GM23248 (cell line): Measurements from ENCODE around the gene ADCYAP1R1. TPM values are rescaled to one million over a fixed set of nuclear protein-coding genes. Genes with fewer than 3 reads are reported as not detected.

Source experiments
- DNase-seq: peaks from one replicate; pipeline ENCODE4 v3.0.0-alpha.2; 2015
- H2AFZ ChIP-seq: fragments of 200-600 bp; sonication (generic); 2 replicates; pipeline ENCODE4 v1.6.1; 2016; ENCODE audit warnings: antibody characterized with exemption
- H3F3A ChIP-seq: fragments of 200-600 bp; sonication (generic); 2 replicates; pipeline ENCODE4 v1.6.1; 2016; ENCODE audit warnings: mild to moderate bottlenecking, antibody characterized with exemption, mixed run types; ENCODE audit not compliant: insufficient read depth
- H3K27ac ChIP-seq: fragments of 200-600 bp; sonication (generic); 2 replicates; pipeline ENCODE4 v1.5.1; 2016; ENCODE audit warnings: mild to moderate bottlenecking
- H3K27me3 ChIP-seq: fragments of 200-600 bp; sonication (generic); replicated peaks from 2 replicates; pipeline ENCODE4 v1.6.1; 2016; ENCODE audit warnings: mild to moderate bottlenecking; ENCODE audit not compliant: insufficient read depth
- H3K36me3 ChIP-seq: fragments of 200-600 bp; sonication (generic); 2 replicates; pipeline ENCODE4 v1.6.1; 2016; ENCODE audit warnings: low read depth, mild to moderate bottlenecking
- H3K4me1 ChIP-seq: fragments of 200-600 bp; sonication (generic); 2 replicates; pipeline ENCODE4 v1.6.1; 2016; ENCODE audit warnings: mild to moderate bottlenecking; ENCODE audit not compliant: insufficient read depth
- H3K4me2 ChIP-seq: fragments of 200-600 bp; sonication (generic); one replicate; pipeline ENCODE4 v1.6.1; 2016; ENCODE audit warnings: mild to moderate bottlenecking; ENCODE audit not compliant: unreplicated experiment
- H3K4me3 ChIP-seq: fragments of 200-600 bp; sonication (generic); 2 replicates; pipeline ENCODE4 v1.5.1; 2016; ENCODE audit warnings: mild to moderate bottlenecking
- H3K79me2 ChIP-seq: fragments of 200-600 bp; sonication (generic); 2 replicates; pipeline ENCODE4 v1.6.1; 2016; ENCODE audit warnings: mild to moderate bottlenecking; ENCODE audit not compliant: insufficient read depth
- H3K9ac ChIP-seq: fragments of 200-600 bp; sonication (generic); 2 replicates; pipeline ENCODE4 v1.6.1; 2016; ENCODE audit warnings: mild to moderate bottlenecking
- H3K9me2 ChIP-seq: fragments of 200-600 bp; sonication (generic); 2 replicates; pipeline ENCODE4 v1.6.1; 2016; ENCODE audit warnings: mixed run types, mild to moderate bottlenecking, moderate library complexity; ENCODE audit not compliant: insufficient read depth
- H3K9me3 ChIP-seq: fragments of 200-600 bp; sonication (generic); one replicate; pipeline ENCODE4 v1.6.1; 2017; ENCODE audit warnings: low read depth
- H4K20me1 ChIP-seq: fragments of 200-600 bp; sonication (generic); 2 replicates; pipeline ENCODE4 v1.6.0; 2016; ENCODE audit not compliant: insufficient read depth
- EZH2 ChIP-seq: fragments of 200-600 bp; sonication (generic); IDR thresholded peaks from 2 replicates; pipeline ENCODE4 v1.6.1; 2018; ENCODE audit warnings: antibody characterized with exemption, mild to moderate bottlenecking; ENCODE audit not compliant: insufficient read depth, poor library complexity, severe bottlenecking
- EZH2phosphoT487 ChIP-seq: fragments of 200-600 bp; sonication (generic); IDR thresholded peaks from 2 replicates; pipeline ENCODE4 v1.6.1; 2018; ENCODE audit warnings: antibody characterized with exemption, moderate library complexity, mild to moderate bottlenecking, low read depth; ENCODE audit not compliant: insufficient read depth
- WGBS, 2 experiments: methylation state at CpG; one replicate each; pipeline ENCODE4 v1.1.6; 2015 to 2017; ENCODE audit warnings: low lambda C conversion rate in 2 of 2, low coverage in 1 of 2; ENCODE audit errors: missing lambda C conversion rate in 2 of 2; 5-methylcytosine and 5-hydroxymethylcytosine counted together
- in situ Hi-C: fragments of 300-500 bp; cut with MboI; formaldehyde crosslinking; loops from 2 replicates; pipeline ENCODE4 v1.15.0; 2020
- polyA plus RNA-seq: library from polyadenylated mRNA; unstranded; fragments of >200 nt; fragmentation: Nextera tagmentation; extraction: Ambion mirVana; gene quantifications from 2 replicates; pipeline ENCODE4 v1.2.1, GENCODE V29; 2016
- total RNA-seq: library from RNA; depleted of rRNA; stranded (reverse); fragments of >200 nt; shearing (Covaris generic); gene quantifications from 2 replicates; pipeline ENCODE4 v1.2.3, GENCODE V29; 2014

Gene ADCYAP1R1
- total and polyA plus RNA-seq, 2 experiments from 2014 or later = 0.05 TPM; not detected in 1

- no peaks in the 10 kb centered on the region for H3K9me2 ChIP-seq
- H3K9me3 ChIP-seq = no peaks in the 10 kb centered on the region
- WGBS, 2 experiments = 23 to 25% methylated on average over 14 of the region's 14 CpGs
- TF ChIP-seq EZH2phosphoT487 = no peak
- no peak for TF ChIP-seq EZH2
- no peaks in the 10 kb centered on the region for H3K36me3 ChIP-seq
- H3K4me1 ChIP-seq = no peaks in the 10 kb centered on the region
- no peak overlapping the region for H3K9ac ChIP-seq
- H4K20me1 ChIP-seq = no peaks in the 10 kb centered on the region
- no peaks in the 10 kb centered on the region for H3K27me3 ChIP-seq
- in situ Hi-C loops = no loop called here
- H3K27ac ChIP-seq = no peak overlapping the region
- H3F3A ChIP-seq = no peaks in the 10 kb centered on the region
- no peak for DNase-seq
- H3K4me3 ChIP-seq = no peak overlapping the region
- peak overlapping the region; percentile 70 for H2AFZ ChIP-seq
- H3K4me2 ChIP-seq = no peak overlapping the region
- no peaks in the 10 kb centered on the region for H3K79me2 ChIP-seq
These were observed 22.4 kb downstream of the ADCYAP1R1 start for GRCh38 chr7:31074403-31075085.

DNA sequence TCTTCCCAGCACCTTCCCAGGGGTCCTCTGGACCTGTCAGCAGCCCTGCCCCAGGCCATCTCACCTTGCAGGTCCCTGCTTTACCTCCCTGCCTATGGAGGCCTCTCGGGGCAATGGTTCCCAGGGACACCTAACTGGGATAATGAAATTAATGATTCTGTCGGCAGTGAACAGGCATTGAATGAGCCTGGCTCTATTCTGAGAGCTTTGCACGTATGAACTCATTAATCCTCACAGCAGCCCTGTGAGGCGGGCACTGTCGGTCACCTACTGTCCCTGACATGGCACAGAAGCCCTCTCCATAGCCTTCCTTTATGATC is 22.9 kb downstream of the ADCYAP1R1 start:
- no peak overlapping the region for H3K27ac ChIP-seq
- no peak for DNase-seq
- H3K9me3 ChIP-seq = no peaks in the 10 kb centered on the region
- in situ Hi-C loops = no loop called here
- H3K4me2 ChIP-seq = no peak overlapping the region
- no peak overlapping the region for H3K9ac ChIP-seq
- TF ChIP-seq EZH2 (no peak), EZH2phosphoT487 (no peak)
- no peak overlapping the region for H3K4me3 ChIP-seq
- H2AFZ ChIP-seq = no peak overlapping the region
- WGBS, 2 experiments = 84 to 92% methylated on average over 5 of the region's 5 CpGs
- H3K27me3 ChIP-seq = no peaks in the 10 kb centered on the region
- no peaks in the 10 kb centered on the region for H3K9me2 ChIP-seq
- H3K4me1 ChIP-seq = no peaks in the 10 kb centered on the region
- no peaks in the 10 kb centered on the region for H3K79me2 ChIP-seq
- H3K36me3 ChIP-seq = no peaks in the 10 kb centered on the region
- no peaks in the 10 kb centered on the region for H3F3A ChIP-seq
- no peaks in the 10 kb centered on the region for H4K20me1 ChIP-seq

DNA sequence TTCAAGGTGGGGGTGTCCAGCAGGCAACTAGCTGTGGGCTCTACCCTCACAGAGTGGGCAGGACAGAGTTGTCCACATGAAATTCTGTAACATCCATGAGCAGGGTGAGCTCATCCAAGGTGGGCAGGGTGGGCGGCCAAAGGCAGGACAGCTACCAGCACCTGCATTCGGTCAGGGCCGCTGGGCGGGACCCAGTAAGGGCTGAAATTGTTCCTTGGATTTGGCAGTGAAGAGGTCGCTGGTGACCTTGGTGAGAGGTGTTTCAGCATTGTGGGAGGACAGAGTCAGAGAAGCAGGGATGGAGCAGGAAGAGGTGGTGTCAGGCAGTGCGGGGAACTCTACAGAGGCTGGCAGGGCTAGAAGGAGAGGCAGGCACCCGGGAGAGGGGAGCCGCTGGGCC is 23.9 kb downstream of the ADCYAP1R1 start:
- Histone ChIP-seq H3K9me2 (no peaks in the 10 kb centered on the region), H3K36me3 (no peaks in the 10 kb centered on the region), H3K9ac (no peak overlapping the region), H4K20me1 (no peaks in the 10 kb centered on the region), H3K79me2 (no peaks in the 10 kb centered on the region), H3K4me2 (no peak overlapping the region), H3K4me3 (no peak overlapping the region), H3K27me3 (no peaks in the 10 kb centered on the region), H3F3A (no peaks in the 10 kb centered on the region), H3K27ac (no peak overlapping the region), H3K9me3 (no peaks in the 10 kb centered on the region), H3K4me1 (no peaks in the 10 kb centered on the region), H2AFZ (no peak overlapping the region)
- WGBS, 2 experiments = 75 to 82% methylated on average over 8 of the region's 8 CpGs
- DNase-seq = no peak
- in situ Hi-C loops = no loop called here
- TF ChIP-seq EZH2phosphoT487 (no peak), EZH2 (no peak)

DNA sequence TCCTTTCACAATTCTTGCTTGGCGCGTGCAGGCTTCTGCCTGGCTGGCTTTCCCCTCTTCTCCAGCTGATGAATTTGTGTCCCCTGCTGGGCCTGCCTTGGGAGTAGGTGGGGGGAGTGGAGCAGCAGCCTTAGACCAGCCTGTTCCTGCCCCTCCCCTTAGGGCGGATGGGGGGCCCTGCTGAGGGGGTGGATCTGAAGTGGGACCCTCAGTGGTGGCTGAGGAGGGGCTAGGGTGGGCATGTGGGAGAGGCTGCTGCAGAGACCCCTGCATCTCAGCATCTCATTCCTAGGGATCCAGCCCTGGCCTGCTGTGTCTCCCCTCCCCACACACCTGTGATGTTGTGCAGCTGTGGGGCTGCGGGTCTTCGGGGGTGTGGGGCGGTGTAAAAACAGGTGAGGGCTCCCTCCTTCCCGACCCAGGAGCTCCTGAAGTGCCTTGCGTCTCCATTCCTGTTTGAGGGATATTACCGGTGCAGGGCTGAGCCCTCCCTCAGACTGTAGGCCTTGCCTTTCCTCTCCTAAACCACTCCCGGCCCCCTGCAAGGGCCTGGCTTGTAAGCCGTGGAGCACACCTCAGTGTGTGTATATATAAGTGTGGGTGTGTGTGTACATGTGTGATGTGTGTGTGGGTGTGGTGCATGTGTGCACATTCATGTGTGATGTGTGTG is 24.7 kb downstream of the ADCYAP1R1 start:
- no peak for TF ChIP-seq EZH2phosphoT487
- no peaks in the 10 kb centered on the region for H3K36me3 ChIP-seq
- no peaks in the 10 kb centered on the region for H3K9me2 ChIP-seq
- no peaks in the 10 kb centered on the region for H3K9me3 ChIP-seq
- H4K20me1 ChIP-seq = no peaks in the 10 kb centered on the region
- no peaks in the 10 kb centered on the region for H3F3A ChIP-seq
- no peaks in the 10 kb centered on the region for H3K79me2 ChIP-seq
- H3K4me2 ChIP-seq = no peak overlapping the region
- 81 to 84% methylated on average over 8 to 11 of the region's 11 CpGs for WGBS, 2 experiments
- DNase-seq = no peak
- H3K27me3 ChIP-seq = 0 out of 2 replicates have a peak, but pooled peaks cover under 1% of the 10 kb centered on the region
- H3K4me3 ChIP-seq = no peak overlapping the region
- in situ Hi-C loops = no loop called here
- no peak overlapping the region for H3K27ac ChIP-seq
- H3K4me1 ChIP-seq = no peaks in the 10 kb centered on the region
- H3K9ac ChIP-seq = no peak overlapping the region
- H2AFZ ChIP-seq = no peak overlapping the region
